SK-N-SH (cell line): Measurements from ENCODE around the gene TADA2B. TPM values are rescaled to one million over a fixed set of nuclear protein-coding genes. Genes with fewer than 3 reads are reported as not detected.
A peak's percentile ranks its signal among the peaks of the same experiment; 100 is the strongest.

Experiments used
- CTCF ChIA-PET: fragments of 300-600, 350-600 bp; formaldehyde crosslinking; extraction: SDS; loops from one replicate; lab custom pipeline; 2021; lab: Yijun Ruan, JAX
- POLR2A ChIA-PET: fragments of 350-600 bp; sonication (Branson Sonifier 250); formaldehyde crosslinking; extraction: SDS; loops from one replicate; lab custom pipeline; 2020; ENCODE audit warnings: antibody characterized with exemption, inconsistent platforms; lab: Yijun Ruan, JAX
- DNase-seq: peaks from one replicate; pipeline ENCODE4 v3.0.0; 2012
- H2AFZ ChIP-seq: fragments of 200-600 bp; sonication (generic); 2 replicates; pipeline ENCODE4 v1.8.1; 2016; ENCODE audit warnings: antibody characterized with exemption, mild to moderate bottlenecking, low read depth
- H3F3A ChIP-seq: fragments of 200-600 bp; sonication (generic); replicated peaks from 2 replicates; pipeline ENCODE3; 2016; ENCODE audit warnings: antibody characterized with exemption, mild to moderate bottlenecking; ENCODE audit not compliant: insufficient read depth
- H3K27ac ChIP-seq, 2 experiments: fragments of 200-500 bp in 1 of 2; fragments of 200-600 bp in 1 of 2; sonication (Bioruptor generic) in 1 of 2; sonication (generic), shearing (Covaris generic) in 1 of 2; 2 replicates each; pipeline versions ENCODE4 v1.5.1 to v1.6.1; 2014 to 2016; ENCODE audit warnings: low read depth in 2 of 2, inconsistent platforms in 1 of 2, low read length in 1 of 2, mild to moderate bottlenecking in 1 of 2, mixed read lengths in 1 of 2
- H3K27me3 ChIP-seq: fragments of 200-600 bp; sonication (generic), shearing (Covaris generic); 2 replicates; pipeline ENCODE4 v1.6.1; 2016; ENCODE audit warnings: mixed run types; ENCODE audit not compliant: insufficient read depth
- H3K36me3 ChIP-seq, 2 experiments: fragments of 200-500 bp in 1 of 2; fragments of 200-600 bp in 1 of 2; sonication (Bioruptor generic) in 1 of 2; sonication (generic) in 1 of 2; replicated peaks in 1 of 2; 2 replicates each; pipeline versions ENCODE3 to v1.5.1; 2014 to 2016; ENCODE audit warnings: low read length in 1 of 2, mild to moderate bottlenecking in 1 of 2; ENCODE audit not compliant: insufficient read depth in 2 of 2, control insufficient read depth in 1 of 2
- H3K4me1 ChIP-seq, 2 experiments: fragments of 200-500 bp in 1 of 2; fragments of 200-600 bp in 1 of 2; sonication (Bioruptor generic) in 1 of 2; sonication (generic), shearing (Covaris generic) in 1 of 2; 2 replicates each; pipeline versions ENCODE4 v1.5.1 to v1.6.1; 2014 to 2016; ENCODE audit warnings: low read depth in 1 of 2, low read length in 1 of 2, mixed run types in 1 of 2; ENCODE audit not compliant: insufficient read depth in 2 of 2, control insufficient read depth in 1 of 2
- H3K4me2 ChIP-seq: fragments of 200-600 bp; sonication (generic), shearing (Covaris generic); 2 replicates; pipeline ENCODE4 v1.6.1; 2017; ENCODE audit warnings: mixed run types
- H3K4me3 ChIP-seq, 2 experiments: fragments of 200-500 bp in 1 of 2; fragments of 200-600 bp in 1 of 2; sonication (Bioruptor generic) in 1 of 2; sonication (generic), shearing (Covaris generic) in 1 of 2; 2 replicates each; pipeline versions ENCODE4 v1.5.1 to v1.8.1; 2014 to 2016; ENCODE audit warnings: low read depth in 2 of 2, inconsistent platforms in 1 of 2, low read length in 1 of 2, mild to moderate bottlenecking in 1 of 2, mixed read lengths in 1 of 2, moderate library complexity in 1 of 2
- H3K79me2 ChIP-seq: fragments of 200-600 bp; sonication (generic); 2 replicates; pipeline ENCODE4 v1.8.1; 2017; ENCODE audit warnings: mild to moderate bottlenecking; ENCODE audit not compliant: insufficient read depth
- H3K9ac ChIP-seq: fragments of 200-600 bp; sonication (generic); 2 replicates; pipeline ENCODE4 v1.6.1; 2017; ENCODE audit warnings: mixed run types
- H3K9me2 ChIP-seq: fragments of 200-600 bp; sonication (generic); 2 replicates; pipeline ENCODE4 v1.6.1; 2017; ENCODE audit warnings: mixed run types
- H3K9me3 ChIP-seq: fragments of 200-600 bp; sonication (generic); 2 replicates; pipeline ENCODE4 v1.6.1; 2017; ENCODE audit warnings: mixed run types, mild to moderate bottlenecking, moderate library complexity
- H4K20me1 ChIP-seq: fragments of 200-600 bp; sonication (generic); 2 replicates; pipeline ENCODE4 v1.6.1; 2017; ENCODE audit warnings: mild to moderate bottlenecking, mixed run types; ENCODE audit not compliant: insufficient read depth
- EP300 ChIP-seq, 2 experiments: IDR thresholded peaks; 2 replicates each; pipeline versions ENCODE4 v1.4.0 to v1.6.1; 2012; ENCODE audit warnings: borderline replicate concordance in 1 of 2, low read depth in 1 of 2, low read length in 1 of 2
- FOXJ3 ChIP-seq: sonication (generic); formaldehyde crosslinking; IDR thresholded peaks from 2 replicates; pipeline ENCODE4 v1.5.1; 2020; ENCODE audit warnings: mild to moderate bottlenecking, missing genetic modification reagents
- FOXM1 ChIP-seq: IDR thresholded peaks from 2 replicates; pipeline ENCODE4 v1.4.0; 2012; ENCODE audit warnings: low read depth, mild to moderate bottlenecking
- GABPA ChIP-seq: IDR thresholded peaks from 2 replicates; pipeline ENCODE4 v1.4.0; 2012; ENCODE audit warnings: low read depth, mild to moderate bottlenecking
- GATA2 ChIP-seq: sonication (generic); formaldehyde crosslinking; IDR thresholded peaks from 2 replicates; pipeline ENCODE4 v1.5.0; 2020; ENCODE audit warnings: mild to moderate bottlenecking, missing genetic modification reagents
- JUND ChIP-seq: IDR thresholded peaks from 2 replicates; pipeline ENCODE4 v1.4.0; 2012
- MAX ChIP-seq: IDR thresholded peaks from 2 replicates; pipeline ENCODE4 v1.4.0; 2012; ENCODE audit warnings: low read depth
- MXI1 ChIP-seq: IDR thresholded peaks from 2 replicates; pipeline ENCODE4 v1.6.1; 2012; ENCODE audit warnings: mild to moderate bottlenecking, low read depth, low read length, improper control_type of control experiment
- RAD21 ChIP-seq: IDR thresholded peaks from 2 replicates; pipeline ENCODE4 v1.6.1; 2012; ENCODE audit warnings: mild to moderate bottlenecking, low read length
- REST ChIP-seq: IDR thresholded peaks from 2 replicates; pipeline ENCODE4 v1.6.1; 2012; ENCODE audit warnings: mild to moderate bottlenecking, low read depth, low read length, moderate library complexity
- RFX5 ChIP-seq: IDR thresholded peaks from 2 replicates; pipeline ENCODE4 v1.6.1; 2012; ENCODE audit warnings: mild to moderate bottlenecking, improper control_type of control experiment, low read length
- RXRA ChIP-seq: IDR thresholded peaks from 2 replicates; pipeline ENCODE4 v1.4.0; 2012; ENCODE audit warnings: low read depth, mild to moderate bottlenecking, borderline replicate concordance
- SMC3 ChIP-seq: IDR thresholded peaks from 2 replicates; pipeline ENCODE4 v1.6.1; 2012; ENCODE audit warnings: low read depth, low read length, improper control_type of control experiment
- TEAD4 ChIP-seq: IDR thresholded peaks from 2 replicates; pipeline ENCODE4 v1.4.0; 2012; ENCODE audit warnings: mild to moderate bottlenecking, borderline replicate concordance; ENCODE audit not compliant: insufficient read depth
- WGBS: methylation state at CpG from one replicate; pipeline ENCODE4 v1.1.6; 2017; ENCODE audit warnings: low lambda C conversion rate; 5-methylcytosine and 5-hydroxymethylcytosine counted together
- polyA plus RNA-seq, 3 experiments: library from polyadenylated mRNA; depleted of rRNA; stranded (reverse); fragments of >200 nt; gene quantifications; 2 replicates each; pipeline ENCODE4 v1.2.3, GENCODE V29; 2012
- TF ChIP-seq, protein P1 (sequence below): fragments of 150-350 bp; IDR thresholded peaks from 2 replicates; pipeline ENCODE4 v1.6.1; 2017; ENCODE audit warnings: antibody characterized with exemption, low read length, low read depth, borderline replicate concordance
- TF ChIP-seq, protein P2 (sequence below): fragments of 150-350 bp; IDR thresholded peaks from 2 replicates; pipeline ENCODE4 v1.6.1; 2016; ENCODE audit warnings: mild to moderate bottlenecking, low read depth, low read length

TADA2B gene
- polyA plus RNA-seq, 1 of the 3 experiments (the other 2 are of a cell fraction), result 8.0 TPM

- no peak for TF ChIP-seq TEAD4
- no peak for TF ChIP-seq MAX
- TF ChIP-seq REST, result no peak
- no peak for TF ChIP-seq MXI1
- no peak for TF ChIP-seq GABPA
Observed at GRCh38 chr4:7045553-7045952, 2.4 kb downstream of the TADA2B start (continued).

GRCh38 chr4:7045961-7046921 lies 3.1 kb downstream of the TADA2B start:
- H3K9me2 ChIP-seq, result no peaks in the 10 kb centered on the region
- H2AFZ ChIP-seq, result no peak overlapping the region
- 96% methylated on average over 11 of the region's 23 CpGs for WGBS
- POLR2A ChIA-PET, result interaction anchor here (0.9 kb wide), 1 partner anchor 14 kb away, joined by 3 read pairs; no protein-coding TSS in a partner anchor
- H4K20me1 ChIP-seq, result peaks cover 49% of the 10 kb centered on the region; the same call in 1 of the 2 replicates
- no peak overlapping the region for H3K4me3 ChIP-seq
- no peak overlapping the region for H3K9ac ChIP-seq
- H3K9me3 ChIP-seq, result no peaks in the 10 kb centered on the region
- peaks cover 15 to 29% of the 10 kb centered on the region in 2 experiments for H3K4me1 ChIP-seq
- peaks cover 0 to 6% of the 10 kb centered on the region in 2 experiments for H3K36me3 ChIP-seq
- no peak overlapping the region for H3K27ac ChIP-seq
- CTCF ChIA-PET, result interaction anchor here (1.2 to 6.1 kb wide), 7 partner anchors 8 to 326 kb away, joined by 3 to 80 read pairs (median 4); partner anchors contain the start of gene GRPEL1
- H3K27me3 ChIP-seq, result no peaks in the 10 kb centered on the region
- TF ChIP-seq GATA2 (CRISPR knock-in tag) (no peak), FOXM1 (no peak), SMC3 (no peak), RXRA (no peak), JUND (no peak), RAD21 (no peak), EP300 (IDR thresholded peaks at IDR 0.05; ENCODE audit: borderline replicate concordance in 1 of 2, low read depth in 1 of 2, low read length in 1 of 2) (no peak), TEAD4 (no peak), RFX5 (no peak), FOXJ3 (CRISPR knock-in tag) (no peak)
- TF ChIP-seq, protein P1, sequence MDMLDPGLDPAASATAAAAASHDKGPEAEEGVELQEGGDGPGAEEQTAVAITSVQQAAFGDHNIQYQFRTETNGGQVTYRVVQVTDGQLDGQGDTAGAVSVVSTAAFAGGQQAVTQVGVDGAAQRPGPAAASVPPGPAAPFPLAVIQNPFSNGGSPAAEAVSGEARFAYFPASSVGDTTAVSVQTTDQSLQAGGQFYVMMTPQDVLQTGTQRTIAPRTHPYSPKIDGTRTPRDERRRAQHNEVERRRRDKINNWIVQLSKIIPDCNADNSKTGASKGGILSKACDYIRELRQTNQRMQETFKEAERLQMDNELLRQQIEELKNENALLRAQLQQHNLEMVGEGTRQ, result no peak
- TF ChIP-seq, protein P2, sequence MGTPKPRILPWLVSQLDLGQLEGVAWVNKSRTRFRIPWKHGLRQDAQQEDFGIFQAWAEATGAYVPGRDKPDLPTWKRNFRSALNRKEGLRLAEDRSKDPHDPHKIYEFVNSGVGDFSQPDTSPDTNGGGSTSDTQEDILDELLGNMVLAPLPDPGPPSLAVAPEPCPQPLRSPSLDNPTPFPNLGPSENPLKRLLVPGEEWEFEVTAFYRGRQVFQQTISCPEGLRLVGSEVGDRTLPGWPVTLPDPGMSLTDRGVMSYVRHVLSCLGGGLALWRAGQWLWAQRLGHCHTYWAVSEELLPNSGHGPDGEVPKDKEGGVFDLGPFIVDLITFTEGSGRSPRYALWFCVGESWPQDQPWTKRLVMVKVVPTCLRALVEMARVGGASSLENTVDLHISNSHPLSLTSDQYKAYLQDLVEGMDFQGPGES, result no peak
- TF ChIP-seq, all 33 proteins: peak for 0
- DNase-seq, result no peak
- peaks cover 9% of the 10 kb centered on the region for H3F3A ChIP-seq
- H3K4me2 ChIP-seq, result peak overlapping the region; percentile 99; the same call in 1 of the 2 replicates
- peaks cover 69% of the 10 kb centered on the region for H3K79me2 ChIP-seq
